Gastrocnemius medialis (tissue), 4 donors: Measurements from ENCODE around the gene PARVA. TPM values are rescaled to one million over a fixed set of nuclear protein-coding genes. Genes with fewer than 3 reads are reported as not detected.

Experiments
- ATAC-seq, 2 donors: fragments of 150-250 bp; one replicate each; pipeline ENCODE4 v1.9.1; 2016
- DNase-seq, 2 donors: peaks; one replicate each; pipeline ENCODE4 v3.0.0-alpha.2; 2019
- H3K27ac ChIP-seq, 4 donors: fragments of 200-600 bp; sonication (generic); 1 replicate in 1 of 4; 2 replicates in 3 of 4; pipeline ENCODE4 v1.5.1; 2016 to 2018; ENCODE audit warnings: mild to moderate bottlenecking in 2 of 4, moderate library complexity in 1 of 4
- H3K27me3 ChIP-seq, 3 donors: fragments of 200-600 bp; sonication (generic) in 2 of 3; 1 replicate in 1 of 3; 2 replicates in 2 of 3; pipeline versions ENCODE4 v1.5.1 to v1.6.0; 2016 to 2019; ENCODE audit warnings: mild to moderate bottlenecking in 1 of 3, moderate library complexity in 1 of 3
- H3K36me3 ChIP-seq, 2 donors: fragments of 200-600 bp; sonication (generic) in 1 of 2; one replicate each; pipeline ENCODE4 v1.5.1; 2017 to 2018
- H3K4me1 ChIP-seq, 2 donors: fragments of 200-600 bp; sonication (generic) in 1 of 2; one replicate each; pipeline ENCODE4 v1.5.1; 2016 to 2017; ENCODE audit warnings: mild to moderate bottlenecking in 2 of 2
- H3K4me3 ChIP-seq, 4 donors: fragments of 200-600 bp; sonication (generic) in 3 of 4; 1 replicate in 1 of 4; 2 replicates in 3 of 4; pipeline ENCODE4 v1.5.1; 2016 to 2019; ENCODE audit warnings: mild to moderate bottlenecking in 2 of 4
- H3K9me3 ChIP-seq, 3 donors: fragments of 200-600 bp; sonication (generic) in 2 of 3; 1 replicate in 1 of 3; 2 replicates in 2 of 3; pipeline ENCODE4 v1.5.1; 2016 to 2019
- CTCF ChIP-seq, 5 experiments: fragments of 450-650 bp in 3 of 5; fragments of 200-600 bp in 2 of 5; sonication (generic) in 2 of 5; IDR thresholded peaks in 4 of 5; conservative IDR thresholded peaks in 1 of 5; 1 replicate in 4 of 5; 2 replicates in 1 of 5; pipeline ENCODE4 v1.5.1; 2016 to 2019; ENCODE audit warnings: antibody characterized with exemption in 5 of 5, mild to moderate bottlenecking in 3 of 5, moderate library complexity in 3 of 5
- POLR2A ChIP-seq, 2 donors: fragments of 450-650 bp; IDR thresholded peaks; one replicate each; pipeline ENCODE4 v1.6.1; 2017; ENCODE audit warnings: antibody characterized with exemption in 2 of 2, mild to moderate bottlenecking in 2 of 2, moderate library complexity in 2 of 2
- in situ Hi-C, 4 donors: fragments of 200-750 bp; cut with MboI; loops; one replicate each; pipeline versions ENCODE4 v1.15.0 to v1.8.0; 2017; ENCODE audit warnings: low sequenced_read_pairs in 4 of 4
- intact Hi-C: fragments of 100-400 bp; cut with DNase I; formaldehyde crosslinking; loops from one replicate; pipeline ENCODE4 v1.15.1; 2023; ENCODE audit warnings: low total_unique reads
- total RNA-seq, 4 donors: library from RNA; depleted of rRNA; stranded (reverse); fragments of >200 nt; gene quantifications; one replicate each; pipeline versions ENCODE4 v1.1.0 to v1.2.3, GENCODE V29; 2016

PARVA gene
- total RNA-seq, 4 donors from 2014 or later, result 4.4 to 9.7 (median 8.4) TPM

GRCh38 chr11:12543596-12544415 lies 166.4 kb downstream of the PARVA start:
- H3K4me1 ChIP-seq, result no peaks in the 10 kb centered on the region
- no peaks in the 10 kb centered on the region for H3K36me3 ChIP-seq
- H3K4me3 ChIP-seq, result no peak overlapping the region
- H3K27me3 ChIP-seq, result no peaks in the 10 kb centered on the region
- H3K27ac ChIP-seq, result no peak overlapping the region
- TF ChIP-seq CTCF (IDR thresholded peaks at IDR 0.05 in 4 of 5, conservative IDR thresholded peaks at IDR 0.05 in 1 of 5) (no peak), POLR2A (IDR thresholded peaks at IDR 0.05) (no peak)
- intact Hi-C loops (no loop called here), in situ Hi-C loops (no loop called here)
- no peak for ATAC-seq
- H3K9me3 ChIP-seq, result no peaks in the 10 kb centered on the region
- no peak for DNase-seq

- Histone ChIP-seq H3K9me3 (no peaks in the 10 kb centered on the region), H3K27me3 (no peaks in the 10 kb centered on the region), H3K27ac (no peak overlapping the region), H3K36me3 (no peaks in the 10 kb centered on the region), H3K4me3 (no peak overlapping the region), H3K4me1 (no peaks in the 10 kb centered on the region)
- intact Hi-C loops (no loop called here), in situ Hi-C loops (no loop called here)
- ATAC-seq (no peak), DNase-seq (no peak)
- TF ChIP-seq POLR2A (IDR thresholded peaks at IDR 0.05), result no peak
- TF ChIP-seq CTCF (IDR thresholded peaks at IDR 0.05 in 4 of 5, conservative IDR thresholded peaks at IDR 0.05 in 1 of 5), result no peak
Measured at GRCh38 chr11:12544986-12545775, 167.8 kb downstream of the PARVA start.

GRCh38 chr11:12546122-12546521 lies 168.8 kb downstream of the PARVA start:
- TF ChIP-seq CTCF (IDR thresholded peaks at IDR 0.05 in 4 of 5, conservative IDR thresholded peaks at IDR 0.05 in 1 of 5) (no peak), POLR2A (IDR thresholded peaks at IDR 0.05) (no peak)
- ATAC-seq, result no peak
- H3K4me1 ChIP-seq, result no peaks in the 10 kb centered on the region
- no peak for DNase-seq
- no peaks in the 10 kb centered on the region for H3K27me3 ChIP-seq
- intact Hi-C loops (no loop called here), in situ Hi-C loops (no loop called here)
- H3K36me3 ChIP-seq, result no peaks in the 10 kb centered on the region
- no peak overlapping the region for H3K4me3 ChIP-seq
- no peak overlapping the region for H3K27ac ChIP-seq
- H3K9me3 ChIP-seq, result no peaks in the 10 kb centered on the region

- intact Hi-C loops (no loop called here), in situ Hi-C loops (no loop called here)
- Histone ChIP-seq H3K27ac (no peak overlapping the region), H3K4me3 (no peak overlapping the region), H3K4me1 (no peaks in the 10 kb centered on the region), H3K27me3 (no peaks in the 10 kb centered on the region), H3K9me3 (no peaks in the 10 kb centered on the region), H3K36me3 (no peaks in the 10 kb centered on the region)
- ATAC-seq (no peak), DNase-seq (no peak)
- no peak for TF ChIP-seq CTCF (IDR thresholded peaks at IDR 0.05 in 4 of 5, conservative IDR thresholded peaks at IDR 0.05 in 1 of 5)
- TF ChIP-seq POLR2A (IDR thresholded peaks at IDR 0.05), result no peak
Measured at GRCh38 chr11:12546660-12547059, 169.3 kb downstream of the PARVA start.
